ENCODE measurements around the gene BTG4.

BTG4 gene

GRCh38 chr11:111535281-111535680, 23.1 kb upstream of the BTG4 start:
- no peak for DNase-seq (ENCODE audit: low read depth)
- no peak for TF ChIP-seq CTCF (IDR thresholded peaks at IDR 0.05; ENCODE audit: control insufficient read depth, extremely low read depth, insufficient read depth)
- H3K4me3 ChIP-seq (ENCODE audit: low read depth, low read length): no peak overlapping the region

DNA sequence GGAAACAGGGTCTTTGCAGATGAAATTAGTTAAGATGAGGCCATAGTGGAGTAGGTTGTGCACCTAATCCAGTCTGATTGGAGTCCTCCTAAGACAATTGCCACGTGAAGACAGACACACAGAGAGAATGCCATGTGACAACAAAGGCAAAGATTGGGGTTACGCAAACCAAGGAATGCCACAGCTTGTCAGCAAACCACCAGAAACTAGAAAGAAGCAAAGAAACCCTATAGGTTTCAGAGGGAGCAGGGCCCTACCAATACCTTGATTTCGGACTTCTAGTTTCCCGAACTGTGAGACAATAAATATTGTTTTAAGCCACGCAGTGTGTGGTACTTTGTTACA, 20.2 kb upstream of the BTG4 start:
- no peak overlapping the region for H3K4me3 ChIP-seq (ENCODE audit: low read depth, low read length)
- no peak for DNase-seq (ENCODE audit: low read depth)
- no peak for TF ChIP-seq CTCF (IDR thresholded peaks at IDR 0.05; ENCODE audit: control insufficient read depth, extremely low read depth, insufficient read depth)

GRCh38 chr11:111531687-111532364, 19.6 kb upstream of the BTG4 start:
- no peak for DNase-seq (ENCODE audit: low read depth)
- H3K4me3 ChIP-seq (ENCODE audit: low read depth, low read length): no peak overlapping the region
- no peak for TF ChIP-seq CTCF (IDR thresholded peaks at IDR 0.05; ENCODE audit: control insufficient read depth, extremely low read depth, insufficient read depth)

DNA sequence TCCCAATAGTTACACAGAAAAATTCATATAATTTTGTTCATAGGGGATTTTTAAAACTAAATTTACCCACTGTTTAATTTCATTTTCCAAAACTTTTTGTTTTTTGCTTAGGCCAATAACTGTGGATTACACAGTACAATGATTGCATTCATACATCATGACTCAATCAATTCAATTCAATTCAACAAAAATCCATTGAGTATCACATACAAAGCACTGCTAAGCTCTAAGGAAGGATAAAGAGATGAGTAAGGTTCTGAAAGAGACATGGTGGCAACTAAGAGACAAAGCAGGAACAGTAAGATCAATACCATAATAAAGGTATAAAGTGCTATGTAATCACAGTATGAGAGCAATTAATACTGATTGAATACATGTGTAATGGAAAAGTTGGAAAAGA, 18.9 kb upstream of the BTG4 start:
- no peak for TF ChIP-seq CTCF (IDR thresholded peaks at IDR 0.05; ENCODE audit: control insufficient read depth, extremely low read depth, insufficient read depth)
- no peak overlapping the region for H3K4me3 ChIP-seq (ENCODE audit: low read depth, low read length)
- DNase-seq (ENCODE audit: low read depth): no peak

DNA sequence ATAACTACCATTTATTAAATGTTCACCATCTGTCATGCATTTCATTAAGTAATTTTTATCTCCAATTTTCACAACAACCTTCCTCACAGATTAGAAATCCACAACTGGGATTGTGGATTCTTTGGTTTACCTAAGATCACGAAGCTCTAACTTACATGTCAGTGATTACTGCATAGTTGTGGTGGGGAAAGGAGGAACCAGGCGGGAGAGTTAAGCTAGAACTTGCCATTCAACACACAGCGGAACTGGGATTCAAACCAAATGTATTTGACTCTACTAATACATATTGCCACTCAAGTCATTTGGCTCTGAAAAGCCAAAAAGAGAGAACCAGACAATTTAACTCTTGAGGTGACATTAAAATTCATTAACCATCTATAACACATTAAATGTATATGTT, 17.9 kb upstream of the BTG4 start:
- H3K4me3 ChIP-seq (ENCODE audit: low read depth, low read length): no peak overlapping the region
- TF ChIP-seq CTCF (IDR thresholded peaks at IDR 0.05; ENCODE audit: control insufficient read depth, extremely low read depth, insufficient read depth): no peak
- DNase-seq (ENCODE audit: low read depth): no peak

DNA sequence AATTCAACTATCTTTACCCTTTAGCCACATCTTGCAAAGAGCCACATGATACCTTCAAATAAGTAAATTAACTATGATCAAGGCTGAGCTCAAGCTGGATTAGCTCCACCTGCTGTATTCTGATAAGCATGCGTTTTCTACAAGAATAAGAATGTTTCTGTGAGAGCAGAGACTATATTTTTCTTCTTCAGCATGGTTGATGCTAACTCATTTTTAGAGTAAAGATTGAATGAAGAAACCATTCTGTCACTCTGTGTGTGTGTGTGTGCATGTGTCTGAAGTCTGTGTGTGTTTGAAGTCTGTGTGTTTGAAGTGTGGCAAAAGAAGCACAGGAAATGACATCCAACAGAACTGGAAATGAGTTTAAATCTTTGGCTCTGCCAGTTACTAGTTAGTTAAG, 16.4 kb upstream of the BTG4 start:
- peak; percentile 42 for TF ChIP-seq CTCF (IDR thresholded peaks at IDR 0.05; ENCODE audit: control insufficient read depth, extremely low read depth, insufficient read depth)
- no peak overlapping the region for H3K4me3 ChIP-seq (ENCODE audit: low read depth, low read length)
- DNase-seq (ENCODE audit: low read depth): no peak

DNA sequence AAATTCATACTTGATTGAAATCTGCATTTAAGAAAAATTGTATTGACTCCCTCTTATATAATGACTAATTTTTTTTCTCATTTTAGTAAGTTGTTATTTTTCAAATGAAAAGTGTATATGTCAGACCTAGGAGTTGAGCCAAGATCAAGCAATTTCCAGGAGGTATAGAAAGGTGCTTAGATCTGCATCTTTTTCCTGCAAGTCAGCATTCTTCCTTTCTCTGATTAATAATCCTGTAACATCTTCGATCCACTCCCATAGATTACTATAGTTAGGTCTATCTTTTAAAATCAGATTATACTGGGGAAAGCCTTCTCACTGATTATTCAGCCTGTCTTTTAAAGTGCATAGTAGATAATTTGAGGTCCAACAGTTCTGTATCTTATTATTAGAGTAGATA, 15.1 kb upstream of the BTG4 start:
- TF ChIP-seq CTCF (IDR thresholded peaks at IDR 0.05; ENCODE audit: control insufficient read depth, extremely low read depth, insufficient read depth): no peak

More for the DNA sequence above, 15.1 kb upstream of the BTG4 start:
- DNase-seq (ENCODE audit: low read depth): no peak
- no peak overlapping the region for H3K4me3 ChIP-seq (ENCODE audit: low read depth, low read length)

All from LNCaP clone FGC (cell line).